GM18873 (cell line): Measurements from ENCODE around the gene TBC1D22A.

Experiments used
- ATAC-seq: cut with Tn5 transposase; IDR thresholded peaks from one replicate; pipeline ENCODE4 v1.9.1; 2021; ENCODE audit warnings: mild to moderate bottlenecking, moderate library complexity, moderate number of reproducible peaks; ENCODE audit not compliant: unreplicated experiment, low FRiP score

The TBC1D22A gene

DNA sequence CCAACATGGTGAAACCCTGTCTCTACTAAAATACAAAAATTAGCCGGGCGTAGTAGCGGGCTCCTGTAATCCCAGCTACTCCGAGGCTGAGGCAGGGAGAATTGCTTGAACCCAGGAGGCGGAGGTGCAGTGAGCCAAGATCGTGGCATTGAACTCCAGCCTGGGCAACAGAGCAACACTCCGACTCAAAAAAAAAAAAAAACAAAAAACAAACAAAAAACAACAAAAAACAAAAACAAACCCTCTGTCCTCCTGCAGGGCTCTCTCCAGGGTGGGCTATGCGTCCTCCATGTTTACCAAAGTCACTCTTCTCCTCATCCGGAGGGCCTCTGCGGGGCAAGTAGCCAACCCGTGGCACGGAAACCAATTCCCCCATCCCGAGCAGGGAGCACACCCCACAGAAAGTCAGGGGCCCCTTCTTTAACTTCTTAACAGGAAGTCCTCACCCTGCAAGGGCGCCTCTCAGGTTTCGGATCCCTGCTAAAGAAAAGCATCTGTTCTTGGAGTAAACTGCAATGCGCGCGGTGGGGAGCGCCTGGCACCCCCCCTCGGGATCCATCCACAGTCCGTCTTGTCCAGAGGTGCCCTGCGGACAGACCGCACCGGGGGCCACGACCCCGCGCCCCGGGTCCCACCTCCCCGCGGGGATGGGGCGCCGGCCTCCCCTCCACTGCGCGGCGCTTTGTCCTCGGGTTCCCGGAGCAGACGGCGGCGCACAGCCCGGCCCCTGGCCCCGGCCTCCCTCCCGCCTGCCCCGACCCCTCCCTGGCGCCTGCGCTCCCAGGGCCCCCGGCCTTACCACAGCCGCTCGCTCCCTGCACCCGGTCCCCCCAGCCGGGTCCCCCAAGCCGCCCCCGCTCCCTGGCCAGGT, 25.1 kb upstream of the TBC1D22A start:
- ATAC-seq, result no peak

DNA sequence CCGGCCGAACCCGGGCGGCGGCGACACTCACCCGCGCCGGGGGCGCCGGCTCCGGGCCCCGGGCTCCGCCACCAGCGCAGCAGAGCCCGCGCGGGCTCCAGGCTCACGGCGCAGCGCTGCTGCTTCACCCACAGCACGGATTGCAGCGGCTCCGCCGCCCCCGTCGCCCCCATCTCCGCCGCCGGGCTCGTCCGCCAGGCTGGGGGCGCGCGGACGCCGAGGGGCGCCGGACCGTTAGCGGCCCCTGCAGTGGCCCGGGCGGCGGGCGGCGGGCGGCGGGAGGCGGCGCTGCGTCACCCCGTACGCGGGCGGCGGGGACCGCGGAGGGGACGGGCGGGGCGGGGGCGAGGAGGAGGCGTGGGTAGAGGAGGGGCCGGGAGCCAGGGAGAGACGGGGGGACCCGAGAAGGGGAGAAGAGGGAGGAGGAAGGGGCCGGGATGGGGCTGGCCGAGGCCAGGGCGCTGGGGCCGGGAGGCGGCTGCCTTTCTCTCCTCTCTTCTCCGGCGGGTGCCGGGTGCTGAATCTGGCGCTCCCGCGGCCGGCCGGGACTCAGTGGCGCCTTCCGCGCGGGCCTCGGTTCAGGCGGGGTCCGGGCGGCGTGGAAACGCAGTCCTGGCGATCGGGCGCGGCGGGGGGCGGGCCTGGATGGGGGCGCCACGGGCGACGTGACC, 24.3 kb upstream of the TBC1D22A start, which contains the start of gene CERK:
CERK (minus strand) TSS at position 277 of the 671 bp plus-strand sequence; CDS start at position 173, 104 bp downstream.
- no peak for ATAC-seq

GRCh38 chr22:46738647-46739093, 23.8 kb upstream of the TBC1D22A start:
- no peak for ATAC-seq

GRCh38 chr22:46739094-46739870, 23.2 kb upstream of the TBC1D22A start:
- no peak for ATAC-seq

- no peak for ATAC-seq
Observed at GRCh38 chr22:46740910-46741780, 21.3 kb upstream of the TBC1D22A start.

GRCh38 chr22:46741974-46742519, 20.4 kb upstream of the TBC1D22A start:
- no peak for ATAC-seq

- no peak for ATAC-seq
Observed at GRCh38 chr22:46742576-46743221, 19.8 kb upstream of the TBC1D22A start.

- ATAC-seq, result no peak
Observed at GRCh38 chr22:46744581-46744980, 17.9 kb upstream of the TBC1D22A start.

- no peak for ATAC-seq
Observed at GRCh38 chr22:46746192-46746591, 16.3 kb upstream of the TBC1D22A start.

DNA sequence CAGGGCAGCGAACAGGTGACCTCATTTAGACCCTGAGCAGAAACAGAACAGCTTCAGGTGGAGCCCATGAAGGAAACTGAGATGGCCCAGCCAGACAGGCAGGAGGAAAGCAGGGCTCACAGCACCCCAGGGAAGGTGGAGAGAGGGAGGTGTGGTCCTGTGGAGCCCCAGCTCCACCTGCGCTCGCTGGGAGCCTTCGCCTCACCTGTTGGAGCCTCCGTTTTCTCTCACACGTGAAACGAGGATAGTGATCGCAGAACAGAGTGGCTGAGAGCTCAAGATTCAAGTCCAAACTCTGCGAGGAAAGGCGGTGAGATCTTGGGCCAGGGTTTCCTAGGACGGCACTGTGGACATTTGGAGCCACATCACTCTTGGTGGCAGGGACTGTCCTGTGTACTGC, 15.8 kb upstream of the TBC1D22A start:
- no peak for ATAC-seq

GRCh38 chr22:46747646-46748045, 14.8 kb upstream of the TBC1D22A start:
- no peak for ATAC-seq

DNA sequence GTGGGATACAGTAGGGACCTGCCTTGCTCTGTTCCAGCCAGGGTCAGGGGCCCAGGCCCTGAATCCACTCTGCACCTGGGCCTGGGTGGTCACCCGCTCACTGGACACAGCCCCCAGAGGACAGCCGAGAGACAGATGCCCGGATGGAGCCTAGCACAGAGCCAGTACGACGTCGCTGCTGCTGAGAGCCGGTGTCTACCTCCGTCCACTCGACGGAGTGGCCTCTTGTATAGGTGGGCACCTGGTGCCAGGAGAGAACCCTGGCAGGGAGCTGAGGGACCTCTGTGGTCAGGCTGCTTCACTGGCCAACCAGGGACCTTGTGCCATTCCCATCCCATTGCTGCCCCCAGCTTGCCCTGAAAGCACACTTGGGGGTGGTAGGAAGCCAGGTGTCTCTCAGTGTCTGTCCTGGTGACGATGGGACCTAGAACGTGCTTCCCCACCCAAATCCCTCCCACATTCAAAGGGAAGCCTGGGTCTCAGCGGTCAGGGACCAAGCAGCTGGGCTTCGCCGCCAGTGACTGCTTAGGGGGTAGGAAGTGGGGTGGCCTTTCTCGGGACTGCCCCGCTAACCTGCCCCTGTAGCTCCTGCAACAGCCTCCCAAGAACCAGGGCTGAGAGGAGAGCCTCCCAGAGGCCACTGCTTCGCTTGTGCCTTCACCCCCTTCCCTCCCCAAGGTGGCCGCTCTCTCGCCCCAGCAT, 14.1 kb upstream of the TBC1D22A start:
- no peak for ATAC-seq

- ATAC-seq, result no peak
Observed at GRCh38 chr22:46748908-46749675, 13.4 kb upstream of the TBC1D22A start.

- ATAC-seq, result no peak
Observed at GRCh38 chr22:46749682-46750529, 12.5 kb upstream of the TBC1D22A start.

- ATAC-seq, result no peak
Observed at GRCh38 chr22:46750530-46750800, 12.0 kb upstream of the TBC1D22A start.

DNA sequence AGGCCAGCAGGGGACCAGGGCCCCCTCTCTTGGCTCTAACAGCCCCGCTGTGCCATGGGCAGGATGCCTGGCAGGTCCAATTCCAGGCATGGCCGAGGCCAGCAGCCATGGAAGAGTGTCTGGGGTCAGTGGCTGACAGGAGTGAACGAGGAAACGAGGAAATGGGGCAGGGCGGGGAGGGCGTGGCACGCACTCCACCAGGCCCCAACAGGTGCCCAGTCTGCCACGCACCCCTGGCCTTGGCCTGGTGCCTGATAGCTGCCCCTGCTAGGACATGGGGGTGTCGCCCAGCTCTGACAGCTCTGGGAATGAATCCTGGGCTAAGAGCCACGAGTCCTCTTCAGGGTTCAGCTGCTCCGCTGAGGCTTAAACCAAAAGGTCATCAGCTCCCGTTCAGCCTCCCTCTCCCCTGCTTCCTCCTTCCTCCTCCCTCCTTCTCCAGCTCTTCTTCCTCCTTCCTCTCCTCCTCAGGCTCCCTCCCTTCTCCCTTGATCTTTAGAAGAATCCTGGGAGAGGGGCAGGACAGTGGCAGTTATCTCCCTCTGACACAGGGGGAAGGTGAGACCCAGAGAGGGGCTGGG, 11.5 kb upstream of the TBC1D22A start:
- no peak for ATAC-seq
